Activated B cell treated with CpG ODN at 0.5 μM for 24 hours (primary cell): ENCODE data around the gene LRRC61. TPM values are rescaled to one million over a fixed set of nuclear protein-coding genes. Genes with fewer than 3 reads are reported as not detected.

Experiments
- ATAC-seq: fragments of 200-7000 bp; cut with Tn5 transposase; one replicate; pipeline ENCODE4 v1.10.0; 2021; ENCODE audit warnings: low read depth, mild to moderate bottlenecking, moderate library complexity
- CTCF ChIA-PET: fragments of 350-600 bp; sonication (Branson Sonifier 250); formaldehyde crosslinking; loops from one replicate; lab custom pipeline; 2021; ENCODE audit warnings: antibody characterized with exemption; lab: Charles Lee
- POLR2A ChIA-PET: fragments of 350-600 bp; sonication (Branson Sonifier 250); formaldehyde crosslinking; loops from one replicate; lab custom pipeline; 2021; ENCODE audit warnings: antibody characterized with exemption; lab: Charles Lee
- DNase-seq: peaks from one replicate; pipeline ENCODE4 v3.0.0; 2022
- H3K27ac Mint-ChIP-seq: one replicate; pipeline ENCODE4 v1.8.0; 2020; ENCODE audit warnings: mixed read lengths
- H3K27me3 Mint-ChIP-seq: one replicate; pipeline ENCODE4 v1.8.0; 2021; ENCODE audit warnings: mixed read lengths
- H3K36me3 Mint-ChIP-seq: one replicate; pipeline ENCODE4 v1.8.0; 2021; ENCODE audit warnings: low read depth, mixed read lengths
- H3K4me1 Mint-ChIP-seq: one replicate; pipeline ENCODE4 v1.8.0; 2021; ENCODE audit warnings: mixed read lengths
- H3K4me3 Mint-ChIP-seq: one replicate; pipeline ENCODE4 v1.8.0; 2020; ENCODE audit warnings: mild to moderate bottlenecking, mixed read lengths
- H3K9me3 Mint-ChIP-seq: one replicate; pipeline ENCODE4 v1.8.0; 2020; ENCODE audit warnings: mixed read lengths
- intact Hi-C: fragments of 100-400 bp; cut with micrococcal nuclease; formaldehyde crosslinking; loops from one replicate; pipeline ENCODE4 v1.15.1; 2024
- total RNA-seq: library from RNA; stranded (reverse); gene quantifications from 2 replicates; pipeline ENCODE4 v1.2.3, GENCODE V29; 2022
- TF ChIP-seq, protein P1 (sequence below): fragments of 200-600 bp; IDR thresholded peaks from one replicate; pipeline ENCODE4 v1.8.0; 2022; ENCODE audit warnings: antibody characterized with exemption, mild to moderate bottlenecking

The LRRC61 gene
- total RNA-seq, 1 donor from 2014 or later = 11.0 TPM

DNA sequence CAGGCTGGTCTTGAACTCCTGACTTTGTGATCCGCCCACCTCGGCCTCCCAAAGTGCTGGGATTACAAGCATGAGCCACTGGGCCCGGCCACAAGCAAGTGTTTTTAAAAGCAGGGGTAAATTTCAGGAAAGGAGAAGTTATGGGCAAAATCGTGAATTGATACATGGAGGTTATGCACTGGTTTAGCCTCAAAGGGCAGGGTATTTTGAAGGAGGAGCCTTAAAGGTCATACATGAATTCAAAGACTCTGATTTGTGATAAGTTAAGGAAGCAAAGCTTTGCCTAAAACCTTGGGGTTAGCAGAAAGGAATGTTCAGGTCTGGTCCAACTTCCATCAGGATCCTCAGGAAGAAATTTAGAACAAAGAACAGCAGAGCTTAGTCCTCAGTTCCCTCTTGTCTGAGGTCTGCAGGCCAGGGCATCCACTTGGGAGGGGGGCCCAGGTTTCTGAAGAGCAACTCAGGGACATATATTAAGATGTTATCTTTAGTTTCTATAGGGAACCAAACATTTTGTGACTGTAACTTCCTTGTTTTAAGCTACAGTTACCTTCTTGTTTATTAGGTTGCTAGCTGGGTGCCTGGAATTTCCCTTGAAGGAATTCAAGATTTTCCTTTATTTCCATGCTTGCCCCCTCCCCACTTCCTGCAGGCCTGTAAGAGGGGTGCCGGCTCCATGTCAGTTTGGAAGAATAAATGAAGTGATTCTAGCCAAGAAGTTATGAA lies 42.7 kb downstream of the LRRC61 start:
- Mint-ChIP-seq H3K27ac (peak overlapping the region; percentile 99), H3K36me3 (peaks cover 13% of the 10 kb centered on the region), H3K4me1 (peaks cover 81% of the 10 kb centered on the region), H3K4me3 (peak overlapping the region; percentile 67), H3K27me3 (no peaks in the 10 kb centered on the region), H3K9me3 (no peaks in the 10 kb centered on the region)
- ChIA-PET POLR2A (interaction anchor here (0.8 to 16.5 kb wide), 7 partner anchors 8 to 49 kb away, joined by 3 to 421 read pairs (median 7); partner anchors contain the start of gene ZNF775), CTCF (interaction anchor here (0.8 to 1.5 kb wide), 3 partner anchors 9 to 41 kb away, joined by 3 to 6 read pairs (median 6); a partner anchor contains a TSS)
- ATAC-seq = peak; percentile 33
- DNase-seq = no peak
- intact Hi-C loops = loop anchor here (1.0 to 2.0 kb wide), 4 partner anchors 10 to 43 kb away; partner anchors contain the start of genes ACTR3C, LRRC61 and ZNF775
- TF ChIP-seq, protein P1, sequence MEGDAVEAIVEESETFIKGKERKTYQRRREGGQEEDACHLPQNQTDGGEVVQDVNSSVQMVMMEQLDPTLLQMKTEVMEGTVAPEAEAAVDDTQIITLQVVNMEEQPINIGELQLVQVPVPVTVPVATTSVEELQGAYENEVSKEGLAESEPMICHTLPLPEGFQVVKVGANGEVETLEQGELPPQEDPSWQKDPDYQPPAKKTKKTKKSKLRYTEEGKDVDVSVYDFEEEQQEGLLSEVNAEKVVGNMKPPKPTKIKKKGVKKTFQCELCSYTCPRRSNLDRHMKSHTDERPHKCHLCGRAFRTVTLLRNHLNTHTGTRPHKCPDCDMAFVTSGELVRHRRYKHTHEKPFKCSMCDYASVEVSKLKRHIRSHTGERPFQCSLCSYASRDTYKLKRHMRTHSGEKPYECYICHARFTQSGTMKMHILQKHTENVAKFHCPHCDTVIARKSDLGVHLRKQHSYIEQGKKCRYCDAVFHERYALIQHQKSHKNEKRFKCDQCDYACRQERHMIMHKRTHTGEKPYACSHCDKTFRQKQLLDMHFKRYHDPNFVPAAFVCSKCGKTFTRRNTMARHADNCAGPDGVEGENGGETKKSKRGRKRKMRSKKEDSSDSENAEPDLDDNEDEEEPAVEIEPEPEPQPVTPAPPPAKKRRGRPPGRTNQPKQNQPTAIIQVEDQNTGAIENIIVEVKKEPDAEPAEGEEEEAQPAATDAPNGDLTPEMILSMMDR = no peak

DNA sequence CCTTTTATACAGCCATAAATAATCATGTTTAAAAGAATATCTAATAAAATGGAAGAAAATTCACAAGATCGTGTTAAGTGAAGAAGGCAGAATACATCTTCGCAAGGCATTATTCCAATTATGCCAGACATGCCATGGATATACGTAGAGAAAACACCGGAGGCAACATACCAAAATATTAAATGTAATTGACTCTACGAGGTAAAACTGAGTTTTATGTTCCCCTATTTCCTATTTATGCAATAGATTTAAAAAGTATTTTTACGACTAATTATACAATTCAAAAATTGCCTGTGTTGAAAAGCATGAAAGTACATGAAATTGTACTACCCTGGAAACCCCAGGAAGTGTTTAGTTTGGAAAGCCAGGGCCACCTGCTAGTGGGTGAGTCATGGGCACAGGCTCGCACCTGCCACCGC lies 44.5 kb downstream of the LRRC61 start:
- Mint-ChIP-seq H3K4me1 (peaks cover 72% of the 10 kb centered on the region), H3K4me3 (peak overlapping the region; percentile 84), H3K36me3 (peaks cover 23% of the 10 kb centered on the region), H3K27ac (peak overlapping the region; percentile 95), H3K27me3 (no peaks in the 10 kb centered on the region), H3K9me3 (no peaks in the 10 kb centered on the region)
- DNase-seq (no peak), ATAC-seq (no peak)
- ChIA-PET POLR2A (interaction anchor here (0.7 to 16.5 kb wide), 8 partner anchors 8 to 68 kb away, joined by 3 to 421 read pairs (median 4); partner anchors contain the start of genes ACTR3C and ZNF775), CTCF (interaction anchor here (1.0 to 2.0 kb wide), 4 partner anchors 10 to 42 kb away, joined by 4 to 6 read pairs (median 5); no protein-coding TSS in a partner anchor)
- intact Hi-C loops = loop anchor here (1.0 to 2.0 kb wide), 5 partner anchors 38 to 1277 kb away; partner anchors contain the start of genes SLC4A2, ZNF786 and ZNF862
- TF ChIP-seq, protein P1 = no peak

DNA sequence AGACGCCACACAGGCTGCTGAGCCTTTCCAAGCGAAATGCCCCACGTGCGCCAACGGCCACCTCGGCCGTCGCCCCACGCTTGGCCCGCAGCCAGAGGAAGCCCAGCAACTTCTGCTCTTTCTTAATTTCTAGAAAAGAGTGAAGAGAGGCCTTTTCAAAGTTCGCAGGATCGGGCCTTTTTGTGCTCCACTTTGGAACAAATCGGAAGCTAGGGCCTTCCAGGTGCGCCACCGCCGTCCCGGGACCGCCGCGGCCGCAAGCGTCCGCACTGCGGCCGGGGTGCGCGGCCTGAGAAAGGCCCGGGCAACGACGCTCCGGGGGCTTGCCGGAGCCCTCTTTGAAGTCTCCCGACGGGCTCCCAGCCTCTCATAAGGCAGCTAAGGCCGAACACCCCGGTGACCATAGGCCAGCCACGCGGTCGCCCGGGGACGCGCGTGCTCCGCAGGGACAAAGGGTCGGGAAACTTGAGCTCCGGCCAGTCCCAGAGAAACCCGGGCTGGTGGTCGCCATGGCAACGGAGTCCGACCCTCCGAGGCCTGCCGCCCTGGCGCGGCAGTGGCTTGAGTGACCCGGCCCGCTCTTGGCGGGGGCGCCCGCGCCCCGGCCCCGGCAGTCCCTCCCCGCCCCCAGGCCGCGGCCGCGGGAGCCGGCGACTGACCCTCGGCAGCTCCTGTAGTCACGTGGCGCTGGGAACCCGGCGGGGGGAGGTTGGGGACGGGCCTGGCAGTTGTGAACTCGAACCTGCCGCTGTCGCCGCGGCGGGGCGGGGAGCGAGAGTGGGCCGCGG lies 45.1 kb downstream of the LRRC61 start, which contains the start of gene REPIN1:
TSS of gene REPIN1 (plus strand) at position 727 of the 788 bp plus-strand sequence. CDS start 890 bp downstream, outside the sequence.
- intact Hi-C loops = loop anchor here (1.0 to 2.0 kb wide), 5 partner anchors 37 to 1277 kb away; partner anchors contain the start of genes SLC4A2, ZNF786 and ZNF862
- H3K27ac Mint-ChIP-seq = peak within 1 kb of the TSS; percentile 95
- H3K9me3 Mint-ChIP-seq = no peaks in the 10 kb centered on the region
- ChIA-PET POLR2A (interaction anchor here (0.7 to 16.5 kb wide), 10 partner anchors 11 to 1385 kb away, joined by 3 to 421 read pairs (median 3); partner anchors contain the start of genes ACTR3C, GIMAP2, ZNF775 and ZNF862), CTCF (interaction anchor here (1.0 to 2.0 kb wide), 3 partner anchors 9 to 41 kb away, joined by 4 to 6 read pairs (median 5); no protein-coding TSS in a partner anchor)
- ATAC-seq = peak; percentile 43
- H3K4me1 Mint-ChIP-seq = peaks cover 72% of the 10 kb centered on the region
- TF ChIP-seq, protein P1 = no peak
- no peaks in the 10 kb centered on the region for H3K27me3 Mint-ChIP-seq
- H3K36me3 Mint-ChIP-seq = peaks cover 29% of the 10 kb centered on the region
- H3K4me3 Mint-ChIP-seq = peak within 1 kb of the TSS; percentile 95
- peak; percentile 85 for DNase-seq

DNA sequence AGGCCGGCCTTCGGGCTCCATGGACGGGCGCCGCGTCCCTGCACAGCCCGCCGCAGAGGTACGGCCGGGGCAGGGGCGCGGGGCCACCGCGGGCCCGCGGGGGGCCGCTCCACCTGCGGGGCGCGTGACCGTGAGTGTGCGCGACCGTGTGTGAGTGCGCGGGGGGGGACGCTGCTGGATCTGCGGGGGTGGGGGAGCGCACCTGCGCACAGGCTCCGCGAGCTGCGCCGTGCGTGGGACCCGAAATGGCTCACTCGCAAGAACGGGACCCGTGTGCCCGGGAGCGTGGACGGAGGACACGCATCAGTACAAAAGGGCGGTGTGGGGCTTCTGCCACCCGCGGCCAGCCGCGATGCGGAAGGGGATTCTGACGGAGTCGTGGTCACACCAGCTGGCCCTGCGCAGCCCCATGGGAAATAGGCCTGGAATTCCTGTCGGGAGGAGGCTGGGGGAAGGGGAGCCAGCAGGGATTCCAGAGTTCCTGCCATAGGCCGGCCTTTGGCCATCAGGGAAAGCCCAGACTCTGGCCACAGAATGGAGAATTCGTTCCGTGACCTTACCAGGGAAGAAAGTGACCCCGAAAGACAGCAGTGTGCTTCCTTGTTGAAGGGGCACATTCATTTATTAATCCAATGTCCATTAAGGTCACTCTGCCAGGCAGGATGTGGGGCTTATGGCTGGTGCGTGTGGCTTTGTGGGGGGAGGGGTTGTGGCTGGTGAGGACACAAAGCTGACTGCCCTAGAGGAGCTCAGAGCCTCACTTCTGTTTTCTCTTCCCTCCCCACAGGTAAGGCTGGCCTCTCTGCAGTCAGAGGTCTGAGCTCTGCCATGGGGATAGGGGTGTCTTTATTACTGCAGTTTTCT lies 46.0 kb downstream of the LRRC61 start:
- Mint-ChIP-seq H3K4me3 (peak overlapping the region; percentile 95), H3K9me3 (no peaks in the 10 kb centered on the region), H3K4me1 (peaks cover 71% of the 10 kb centered on the region), H3K36me3 (peaks cover 37% of the 10 kb centered on the region), H3K27me3 (no peaks in the 10 kb centered on the region), H3K27ac (peak overlapping the region; percentile 94)
- ATAC-seq = peak; percentile 43
- TF ChIP-seq, protein P1 = no peak
- intact Hi-C loops = loop anchor here (1.0 to 2.0 kb wide), 6 partner anchors 10 to 1278 kb away; partner anchors contain the start of genes SLC4A2, ZNF775, ZNF786 and ZNF862
- CTCF ChIA-PET = interaction anchor here (1.0 to 2.0 kb wide), 5 partner anchors 9 to 40 kb away, joined by 3 to 6 read pairs (median 5); no protein-coding TSS in a partner anchor
- no peak for DNase-seq
- POLR2A ChIA-PET = interaction anchor here (0.6 to 16.5 kb wide), 17 partner anchors 10 to 1386 kb away, joined by 3 to 421 read pairs (median 4); partner anchors contain the start of genes ACTR3C, GIMAP2, LRRC61 and ZNF775
